ENCODE data around the gene LATS2.

The LATS2 gene

DNA sequence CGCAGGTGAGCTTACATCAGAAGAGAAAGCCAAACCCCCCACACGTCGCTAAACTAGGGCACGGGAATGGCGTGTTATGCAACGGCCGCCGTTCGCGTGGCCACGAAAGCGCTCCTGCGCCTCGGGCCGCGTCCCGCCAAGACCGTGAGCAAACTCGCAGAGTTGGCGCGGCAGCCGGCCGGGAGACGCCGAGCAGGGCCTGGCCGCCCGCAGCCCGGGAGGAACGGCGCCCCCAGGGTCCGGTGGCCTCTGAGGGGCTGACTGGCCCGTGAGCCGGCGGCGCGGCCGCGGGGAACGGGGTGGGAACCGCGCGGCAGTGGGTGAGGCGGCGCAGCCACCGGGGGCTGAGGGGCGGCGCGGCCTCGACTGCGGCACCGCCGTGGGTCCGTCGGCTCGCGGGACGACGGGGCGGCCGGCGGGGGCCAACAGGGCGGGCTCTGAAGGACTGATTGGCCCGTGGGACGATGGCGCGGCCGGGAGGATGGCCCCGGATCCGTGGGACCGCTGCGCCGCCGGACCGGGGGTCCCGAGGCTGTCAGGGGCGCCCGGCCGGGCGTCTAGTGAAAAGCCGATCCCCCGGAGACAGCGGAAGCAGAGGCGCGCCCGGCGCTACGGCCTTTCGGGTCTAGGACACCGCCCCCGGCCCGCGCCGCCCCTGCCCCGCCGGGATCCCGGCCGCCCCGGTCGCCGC is 903 bp downstream of the LATS2 start:
- peak overlapping the region; percentile 87 for H3K4me3 ChIP-seq (ENCODE audit: low read depth, low read length)
- DNase-seq (ENCODE audit: low read depth), result no peak
- TF ChIP-seq CTCF (IDR thresholded peaks at IDR 0.05; ENCODE audit: low read depth, low read length, missing control alignments), result no peak
- in situ Hi-C loops (cut with HindIII; ENCODE audit: low sequenced_read_pairs), result no loop called here

DNA sequence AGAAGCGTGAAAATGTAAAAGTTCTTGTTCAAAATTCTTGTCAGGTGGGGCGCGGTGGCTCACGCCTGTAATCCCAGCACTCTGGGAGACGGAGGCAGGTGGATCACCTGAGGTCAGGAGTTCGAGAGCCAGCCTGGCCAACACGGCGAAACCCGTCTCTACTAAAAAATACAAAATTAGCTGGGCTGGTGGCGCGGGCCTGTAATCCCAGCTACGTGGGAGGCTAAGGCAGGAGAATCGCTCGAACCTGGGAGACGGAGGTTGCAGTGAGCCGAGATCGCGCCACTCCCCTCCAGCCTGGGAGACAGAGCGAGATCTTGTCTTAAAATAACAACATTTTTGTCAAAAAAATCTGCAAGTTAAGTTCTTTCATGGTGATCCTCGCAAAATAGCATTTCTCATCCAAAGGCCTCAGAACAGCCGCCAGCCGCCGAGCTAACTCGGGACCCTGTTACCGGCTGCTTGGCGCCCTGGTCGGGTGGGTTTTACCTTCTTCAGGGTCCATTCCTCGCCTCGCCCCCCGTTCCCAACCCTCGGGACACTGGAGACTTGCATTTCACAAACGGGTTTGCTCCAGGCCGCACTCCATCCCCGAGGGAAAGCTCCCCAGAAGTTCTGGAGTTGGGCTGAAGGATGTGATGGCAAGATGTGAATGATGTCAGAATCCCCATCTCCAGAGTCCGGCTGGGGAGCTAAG is 1.6 kb downstream of the LATS2 start:
- in situ Hi-C loops (cut with HindIII; ENCODE audit: low sequenced_read_pairs), result no loop called here
- no peak for TF ChIP-seq CTCF (IDR thresholded peaks at IDR 0.05; ENCODE audit: low read depth, low read length, missing control alignments)
- peak overlapping the region; percentile 87 for H3K4me3 ChIP-seq (ENCODE audit: low read depth, low read length)
- DNase-seq (ENCODE audit: low read depth), result no peak

DNA sequence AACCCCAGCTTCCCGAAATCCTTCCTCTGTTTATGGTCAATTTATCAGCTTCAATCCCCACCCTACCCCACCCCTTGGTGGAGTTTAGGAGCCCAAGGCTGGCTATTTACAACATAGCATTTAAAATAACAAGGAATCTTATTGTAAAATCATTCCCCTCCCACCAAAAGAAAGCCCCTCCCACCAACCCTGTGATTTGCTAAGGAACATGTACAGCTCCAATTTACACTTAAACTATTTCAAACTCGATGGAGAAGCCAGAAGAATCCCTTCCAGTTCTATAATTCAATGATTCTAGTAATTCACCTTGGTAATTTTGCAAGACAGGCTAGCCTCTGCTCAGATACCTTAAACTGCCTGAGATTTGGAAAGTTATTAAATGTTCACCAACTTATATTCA is 3.0 kb downstream of the LATS2 start:
- no peak overlapping the region for H3K4me3 ChIP-seq (ENCODE audit: low read depth, low read length)
- in situ Hi-C loops (cut with HindIII; ENCODE audit: low sequenced_read_pairs), result no loop called here
- no peak for DNase-seq (ENCODE audit: low read depth)
- TF ChIP-seq CTCF (IDR thresholded peaks at IDR 0.05; ENCODE audit: low read depth, low read length, missing control alignments), result no peak

GRCh38 chr13:21055511-21056045 is 5.8 kb downstream of the LATS2 start:
- DNase-seq (ENCODE audit: low read depth), result no peak
- in situ Hi-C loops (cut with HindIII; ENCODE audit: low sequenced_read_pairs), result no loop called here
- no peak for TF ChIP-seq CTCF (IDR thresholded peaks at IDR 0.05; ENCODE audit: low read depth, low read length, missing control alignments)
- H3K4me3 ChIP-seq (ENCODE audit: low read depth, low read length), result no peak overlapping the region

DNA sequence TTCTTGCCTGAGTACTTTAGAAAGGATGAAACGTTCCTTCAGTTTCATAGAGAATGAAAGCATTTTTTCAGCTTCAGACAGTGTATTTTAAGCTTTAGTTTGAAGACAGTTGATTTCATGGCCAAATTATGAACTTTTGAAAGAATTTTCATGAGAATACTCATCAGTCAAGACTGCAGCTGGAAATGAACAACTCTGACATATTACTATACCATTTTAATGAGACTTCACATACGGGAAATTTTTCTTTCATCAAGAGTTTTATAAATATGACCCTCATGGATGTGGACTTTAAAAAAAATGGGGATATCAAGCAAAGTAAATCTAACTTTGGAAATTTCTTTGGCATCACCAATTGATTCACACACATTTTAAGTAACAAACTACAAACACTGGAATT is 6.4 kb downstream of the LATS2 start:
- in situ Hi-C loops (cut with HindIII; ENCODE audit: low sequenced_read_pairs), result no loop called here
- no peak for TF ChIP-seq CTCF (IDR thresholded peaks at IDR 0.05; ENCODE audit: low read depth, low read length, missing control alignments)
- DNase-seq (ENCODE audit: low read depth), result no peak
- no peak overlapping the region for H3K4me3 ChIP-seq (ENCODE audit: low read depth, low read length)

GRCh38 chr13:21054313-21054712 is 7.1 kb downstream of the LATS2 start:
- no peak for TF ChIP-seq CTCF (IDR thresholded peaks at IDR 0.05; ENCODE audit: low read depth, low read length, missing control alignments)
- no peak for DNase-seq (ENCODE audit: low read depth)
- no peak overlapping the region for H3K4me3 ChIP-seq (ENCODE audit: low read depth, low read length)
- in situ Hi-C loops (cut with HindIII; ENCODE audit: low sequenced_read_pairs), result no loop called here

All from astrocyte of the cerebellum (primary cell).